ENCODE measurements around the gene FAM53B.

DNA sequence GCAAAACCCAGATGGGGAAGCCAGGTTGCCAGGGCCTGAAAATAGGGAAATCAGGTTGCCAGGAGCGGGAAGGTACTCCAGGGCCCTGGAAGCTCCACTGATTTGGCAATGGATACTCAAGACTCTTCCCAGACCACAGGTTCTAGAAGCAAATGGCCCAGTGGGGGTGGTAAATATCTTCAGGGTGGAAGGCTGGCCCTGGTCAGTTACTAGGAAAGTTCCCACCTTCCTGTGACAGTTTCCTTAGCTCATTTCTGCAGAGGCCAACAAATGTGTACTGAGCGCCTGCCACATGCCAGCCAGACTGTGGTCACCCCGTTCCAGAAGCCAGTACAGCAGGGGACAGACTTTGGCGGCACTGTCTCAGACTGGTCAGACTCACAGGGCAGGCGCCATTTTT is 113.6 kb downstream of the FAM53B start:
- TF ChIP-seq, protein P1, sequence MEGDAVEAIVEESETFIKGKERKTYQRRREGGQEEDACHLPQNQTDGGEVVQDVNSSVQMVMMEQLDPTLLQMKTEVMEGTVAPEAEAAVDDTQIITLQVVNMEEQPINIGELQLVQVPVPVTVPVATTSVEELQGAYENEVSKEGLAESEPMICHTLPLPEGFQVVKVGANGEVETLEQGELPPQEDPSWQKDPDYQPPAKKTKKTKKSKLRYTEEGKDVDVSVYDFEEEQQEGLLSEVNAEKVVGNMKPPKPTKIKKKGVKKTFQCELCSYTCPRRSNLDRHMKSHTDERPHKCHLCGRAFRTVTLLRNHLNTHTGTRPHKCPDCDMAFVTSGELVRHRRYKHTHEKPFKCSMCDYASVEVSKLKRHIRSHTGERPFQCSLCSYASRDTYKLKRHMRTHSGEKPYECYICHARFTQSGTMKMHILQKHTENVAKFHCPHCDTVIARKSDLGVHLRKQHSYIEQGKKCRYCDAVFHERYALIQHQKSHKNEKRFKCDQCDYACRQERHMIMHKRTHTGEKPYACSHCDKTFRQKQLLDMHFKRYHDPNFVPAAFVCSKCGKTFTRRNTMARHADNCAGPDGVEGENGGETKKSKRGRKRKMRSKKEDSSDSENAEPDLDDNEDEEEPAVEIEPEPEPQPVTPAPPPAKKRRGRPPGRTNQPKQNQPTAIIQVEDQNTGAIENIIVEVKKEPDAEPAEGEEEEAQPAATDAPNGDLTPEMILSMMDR (IDR thresholded peaks at IDR 0.05), result no peak
- no peak for TF ChIP-seq POLR2A (IDR thresholded peaks at IDR 0.05; ENCODE audit: low read depth)

Data from esophagus muscularis mucosa (tissue), 3 donors.